Measurements from ENCODE around the gene CRB3. TPM values are rescaled to one million over a fixed set of nuclear protein-coding genes. Genes with fewer than 3 reads are reported as not detected.

CRB3 gene
- total and polyA plus RNA-seq, 9 of the 15 experiments (the other 6 are each of a cell fraction or from before 2014, with no cell fraction given), result 0.49 TPM; not detected in 8

- Histone ChIP-seq H3K9ac (ENCODE audit: insufficient read depth in 1 of 2, low read depth in 2 of 2, low read length in 2 of 2) (peak overlapping the region in 1 of 2 experiments; percentile 20; a peak in 1 of 4 replicates), H3K79me2 (ENCODE audit: control insufficient read depth, insufficient read depth, low read length) (no peaks in the 10 kb centered on the region), H2AFZ (ENCODE audit: low read depth, low read length) (no peak overlapping the region), H3K36me3 (ENCODE audit: control insufficient read depth, insufficient read depth, low read length) (no peaks in the 10 kb centered on the region), H3K27me3 (ENCODE audit: control insufficient read depth in 2 of 2, insufficient read depth in 2 of 2, low read length in 2 of 2) (no peaks in the 10 kb centered on the region), H3K4me1 (replicated peaks in 1 of 2; ENCODE audit: control insufficient read depth in 2 of 2, insufficient read depth in 2 of 2, low read length in 2 of 2) (peaks cover 0 to 16% of the 10 kb centered on the region in 2 experiments; a peak in 2 of 5 replicates), H4K20me1 (replicated peaks; ENCODE audit: control insufficient read depth, insufficient read depth, low read length) (no peaks in the 10 kb centered on the region), H3K4me2 (ENCODE audit: insufficient read depth, low read length) (no peak overlapping the region), H3K4me3 (no peak overlapping the region), H3K27ac (ENCODE audit: extremely low read depth, low read depth, low read length) (no peak overlapping the region), H3K9me1 (ENCODE audit: control insufficient read depth, insufficient read depth, low read length) (no peaks in the 10 kb centered on the region), H3K9me3 (replicated peaks; ENCODE audit: control insufficient read depth, insufficient read depth, low read depth, low read length) (no peaks in the 10 kb centered on the region)
- in situ Hi-C loops (cut with MboI) (no loop called here), intact Hi-C loops (cut with micrococcal nuclease) (loop anchor here (10.0 kb wide), 2 partner anchors 224 to 386 kb away; partner anchors contain the start of genes GPR108 and TRIP10)
- ATAC-seq (no peak), DNase-seq (ENCODE audit: extremely low read depth in 1 of 4, low spot score in 3 of 4) (no peak), FAIRE-seq (no peak)
- no peak for TF ChIP-seq ZNF280A (IDR thresholded peaks at IDR 0.05; ENCODE audit: low read depth, partially characterized antibody)
- no peak for TF ChIP-seq ZNF583 (CRISPR knock-in tag; IDR thresholded peaks at IDR 0.05)
- TF ChIP-seq RBM22 (IDR thresholded peaks at IDR 0.05; ENCODE audit: low read depth, low read length, poor library complexity, severe bottlenecking), result no peak
- TF ChIP-seq CEBPZ (IDR thresholded peaks at IDR 0.05; ENCODE audit: borderline replicate concordance, low read depth, low read length), result no peak
- TF ChIP-seq, protein P1, sequence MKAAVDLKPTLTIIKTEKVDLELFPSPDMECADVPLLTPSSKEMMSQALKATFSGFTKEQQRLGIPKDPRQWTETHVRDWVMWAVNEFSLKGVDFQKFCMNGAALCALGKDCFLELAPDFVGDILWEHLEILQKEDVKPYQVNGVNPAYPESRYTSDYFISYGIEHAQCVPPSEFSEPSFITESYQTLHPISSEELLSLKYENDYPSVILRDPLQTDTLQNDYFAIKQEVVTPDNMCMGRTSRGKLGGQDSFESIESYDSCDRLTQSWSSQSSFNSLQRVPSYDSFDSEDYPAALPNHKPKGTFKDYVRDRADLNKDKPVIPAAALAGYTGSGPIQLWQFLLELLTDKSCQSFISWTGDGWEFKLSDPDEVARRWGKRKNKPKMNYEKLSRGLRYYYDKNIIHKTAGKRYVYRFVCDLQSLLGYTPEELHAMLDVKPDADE (conservative IDR thresholded peaks at IDR 0.05; ENCODE audit: control insufficient read depth, low read depth, low read length), result no peak
- TF ChIP-seq SMARCA4 (IDR thresholded peaks at IDR 0.05), result no peak
- TF ChIP-seq POLR2AphosphoS5 (IDR thresholded peaks at IDR 0.05; ENCODE audit: control insufficient read depth, insufficient read depth, low read depth, low read length), result no peak
- TF ChIP-seq GATAD2A (IDR thresholded peaks at IDR 0.05), result no peak
- no peak for TF ChIP-seq ZNF133 (CRISPR knock-in tag; IDR thresholded peaks at IDR 0.05)
- no peak for TF ChIP-seq CBX3 (IDR thresholded peaks at IDR 0.05; ENCODE audit: borderline replicate concordance in 1 of 2, low read length in 2 of 2)
- no peak for TF ChIP-seq ZNF224 (CRISPR knock-in tag; IDR thresholded peaks at IDR 0.05)
- TF ChIP-seq ARNT (IDR thresholded peaks at IDR 0.05), result no peak
- TF ChIP-seq ZKSCAN1 (IDR thresholded peaks at IDR 0.05; ENCODE audit: low read depth, low read length), result no peak
- TF ChIP-seq RBM34 (IDR thresholded peaks at IDR 0.05; ENCODE audit: borderline replicate concordance, insufficient read depth, low read length), result no peak
- no peak for TF ChIP-seq KLF16 (IDR thresholded peaks at IDR 0.05)
- ChIA-PET POLR2A (interaction anchor here (1.0 to 1.2 kb wide), 4 partner anchors 10 to 20 kb away, joined by 3 to 6 read pairs (median 5); partner anchors contain the start of gene TNFSF9), CTCF (ENCODE audit: low intra/inter-chr PET ratio) (no interaction called here)
- WGBS (ENCODE audit: insufficient coverage, low coverage, missing lambda C conversion rate), result 74% methylated on average over 7 of the region's 7 CpGs
- BruUV-seq (replicated peaks), result no TSS peak
These were observed 46.5 kb downstream of the CRB3 start for GRCh38 chr19:6510618-6511017.

Measured in K562 (cell line).